H9 (cell line): ENCODE results near the gene DPH2. TPM values are rescaled to one million over a fixed set of nuclear protein-coding genes. Genes with fewer than 3 reads are reported as not detected.

ENCODE experiments used
- DNase-seq: peaks from one replicate; pipeline ENCODE4 v3.0.0-alpha.2; 2017
- H2AFZ ChIP-seq: one replicate; pipeline ENCODE4 v1.6.1; 2013; ENCODE audit warnings: mild to moderate bottlenecking, low read length, control low read depth, moderate library complexity
- H2AK5ac ChIP-seq: 2 replicates; pipeline ENCODE4 v1.6.1; 2013; ENCODE audit warnings: low read length, control low read depth, mixed read lengths; ENCODE audit not compliant: insufficient read length
- H2BK120ac ChIP-seq: one replicate; pipeline ENCODE4 v1.6.1; 2013; ENCODE audit warnings: low read depth, mild to moderate bottlenecking, low read length, control low read depth, inconsistent platforms; ENCODE audit not compliant: poor library complexity, severe bottlenecking
- H2BK12ac ChIP-seq: 2 replicates; pipeline ENCODE4 v1.6.1; 2013; ENCODE audit warnings: low read length, control low read depth, mixed read lengths, low read depth; ENCODE audit not compliant: insufficient read length
- H2BK15ac ChIP-seq: 2 replicates; pipeline ENCODE4 v1.6.1; 2013; ENCODE audit warnings: low read depth, low read length, control low read depth
- H2BK20ac ChIP-seq: one replicate; pipeline ENCODE4 v1.6.1; 2013; ENCODE audit warnings: low read depth, mild to moderate bottlenecking, low read length, control low read depth, inconsistent platforms; ENCODE audit not compliant: poor library complexity, severe bottlenecking
- H2BK5ac ChIP-seq: 2 replicates; pipeline ENCODE4 v1.6.1; 2013; ENCODE audit warnings: low read length, control low read depth, mixed read lengths; ENCODE audit not compliant: insufficient read length
- H3K14ac ChIP-seq: 2 replicates; pipeline ENCODE4 v1.6.1; 2013; ENCODE audit warnings: low read length, control low read depth; ENCODE audit not compliant: insufficient read depth
- H3K18ac ChIP-seq: 2 replicates; pipeline ENCODE4 v1.6.1; 2013; ENCODE audit warnings: low read depth, mild to moderate bottlenecking, mixed read lengths, low read length, control low read depth; ENCODE audit not compliant: insufficient read length
- H3K23ac ChIP-seq: 2 replicates; pipeline ENCODE4 v1.6.1; 2013; ENCODE audit warnings: low read length, control low read depth, mixed read lengths, low read depth; ENCODE audit not compliant: insufficient read length
- H3K23me2 ChIP-seq: 2 replicates; pipeline ENCODE4 v1.6.1; 2013; ENCODE audit warnings: low read depth, mild to moderate bottlenecking, mixed read lengths, low read length, control low read depth; ENCODE audit not compliant: insufficient read length, poor library complexity, severe bottlenecking
- H3K27ac ChIP-seq: 2 replicates; pipeline ENCODE4 v1.5.1; 2013; ENCODE audit warnings: low read length, control low read depth, mixed read lengths, low read depth; ENCODE audit not compliant: insufficient read length
- H3K27me3 ChIP-seq: 2 replicates; pipeline ENCODE4 v1.6.1; 2013; ENCODE audit warnings: low read length, control low read depth, inconsistent platforms; ENCODE audit not compliant: insufficient read depth
- H3K4ac ChIP-seq: 2 replicates; pipeline ENCODE4 v1.6.1; 2013; ENCODE audit warnings: low read depth, mild to moderate bottlenecking, control low read depth, inconsistent platforms, low read length, moderate library complexity
- H3K4me1 ChIP-seq: 2 replicates; pipeline ENCODE4 v1.6.1; 2013; ENCODE audit warnings: low read length, control low read depth, inconsistent platforms; ENCODE audit not compliant: insufficient read depth
- H3K4me2 ChIP-seq: 2 replicates; pipeline ENCODE4 v1.6.1; 2013; ENCODE audit warnings: low read length, control low read depth, mixed read lengths; ENCODE audit not compliant: insufficient read length, insufficient read depth
- H3K56ac ChIP-seq: 2 replicates; pipeline ENCODE4 v1.6.1; 2013; ENCODE audit warnings: low read depth, mild to moderate bottlenecking, mixed read lengths, low read length, control low read depth; ENCODE audit not compliant: insufficient read length
- H3K79me1 ChIP-seq: 2 replicates; pipeline ENCODE4 v1.6.1; 2013; ENCODE audit warnings: low read depth, mild to moderate bottlenecking, moderate library complexity, low read length, control low read depth, inconsistent platforms; ENCODE audit not compliant: insufficient read depth, poor library complexity, severe bottlenecking
- H3K79me2 ChIP-seq: 2 replicates; pipeline ENCODE4 v1.6.1; 2013; ENCODE audit warnings: low read length, control low read depth, inconsistent platforms; ENCODE audit not compliant: insufficient read depth
- H3K9ac ChIP-seq: 2 replicates; pipeline ENCODE4 v1.6.1; 2013; ENCODE audit warnings: low read length, control low read depth, mixed read lengths; ENCODE audit not compliant: insufficient read length; ENCODE audit errors: extremely low read depth
- H3K9me3 ChIP-seq: one replicate; pipeline ENCODE4 v1.6.1; 2013; ENCODE audit warnings: low read depth, low read length, inconsistent platforms; ENCODE audit not compliant: control insufficient read depth
- H3T11ph ChIP-seq: one replicate; pipeline ENCODE4 v1.6.1; 2013; ENCODE audit warnings: mild to moderate bottlenecking, low read length, control low read depth, inconsistent platforms
- H4K20me1 ChIP-seq: one replicate; pipeline ENCODE4 v1.6.1; 2013; ENCODE audit not compliant: control insufficient read depth, insufficient read length, insufficient read depth
- H4K5ac ChIP-seq: 2 replicates; pipeline ENCODE4 v1.6.1; 2013; ENCODE audit warnings: low read depth, mild to moderate bottlenecking, mixed read lengths, low read length, control low read depth; ENCODE audit not compliant: insufficient read length
- H4K8ac ChIP-seq: replicated peaks from 2 replicates; pipeline ENCODE4 v1.6.1; 2013; ENCODE audit warnings: low read length, control low read depth, mixed read lengths, low read depth; ENCODE audit not compliant: insufficient read length
- H4K91ac ChIP-seq: 2 replicates; pipeline ENCODE4 v1.6.1; 2013; ENCODE audit warnings: low read depth, mild to moderate bottlenecking, moderate library complexity, mixed read lengths, low read length, control low read depth; ENCODE audit not compliant: insufficient read length
- H3K27ac Mint-ChIP-seq, 3 experiments: 2 replicates in 2 of 3; 3 replicates in 1 of 3; pipeline ENCODE4 v1.8.0; 2020 to 2021; ENCODE audit warnings: mixed read lengths in 3 of 3, mild to moderate bottlenecking in 1 of 3, moderate library complexity in 1 of 3
- H3K27me3 Mint-ChIP-seq: 2 replicates; pipeline ENCODE4 v1.8.0; 2021; ENCODE audit warnings: low read depth, mild to moderate bottlenecking, moderate library complexity, mixed read lengths
- H3K36me3 Mint-ChIP-seq, 3 experiments: 2 replicates in 2 of 3; 3 replicates in 1 of 3; pipeline ENCODE4 v1.8.0; 2020 to 2021; ENCODE audit warnings: low read depth in 3 of 3, mixed read lengths in 3 of 3; ENCODE audit not compliant: insufficient read depth in 1 of 3
- H3K4me1 Mint-ChIP-seq, 2 experiments: 2 replicates each; pipeline ENCODE4 v1.8.0; 2020; ENCODE audit warnings: mixed read lengths in 2 of 2
- H3K4me3 Mint-ChIP-seq, 2 experiments: 2 replicates in 1 of 2; 3 replicates in 1 of 2; pipeline ENCODE4 v1.8.0; 2020 to 2021; ENCODE audit warnings: mild to moderate bottlenecking in 2 of 2, mixed read lengths in 2 of 2, moderate library complexity in 1 of 2
- H3K9me3 Mint-ChIP-seq, 2 experiments: 2 replicates in 1 of 2; 3 replicates in 1 of 2; pipeline ENCODE4 v1.8.0; 2020; ENCODE audit warnings: mild to moderate bottlenecking in 2 of 2, mixed read lengths in 2 of 2, moderate library complexity in 1 of 2
- WGBS: extraction: QIAGEN DNeasy Blood & Tissue Kit; methylation state at CpG from one replicate; pipeline ENCODE4 v1.1.7; 2013; ENCODE audit warnings: missing lambda C conversion rate, low lambda C conversion rate, mixed read lengths; ENCODE audit not compliant: insufficient read length; ENCODE audit errors: extremely low coverage; 5-methylcytosine and 5-hydroxymethylcytosine counted together
- total RNA-seq: library from RNA; stranded (reverse); gene quantifications from 2 replicates; pipeline ENCODE4 v1.2.1, GENCODE V29; 2021
- TF ChIP-seq, protein P1 (sequence below): fragments of 200-600 bp; sonication (generic); conservative IDR thresholded peaks from 3 replicates; pipeline ENCODE4 v1.8.0; 2021; ENCODE audit warnings: antibody characterized with exemption, mild to moderate bottlenecking

DPH2 gene
- total RNA-seq, 1 experiment from 2014 or later, result 74.4 TPM

DNA sequence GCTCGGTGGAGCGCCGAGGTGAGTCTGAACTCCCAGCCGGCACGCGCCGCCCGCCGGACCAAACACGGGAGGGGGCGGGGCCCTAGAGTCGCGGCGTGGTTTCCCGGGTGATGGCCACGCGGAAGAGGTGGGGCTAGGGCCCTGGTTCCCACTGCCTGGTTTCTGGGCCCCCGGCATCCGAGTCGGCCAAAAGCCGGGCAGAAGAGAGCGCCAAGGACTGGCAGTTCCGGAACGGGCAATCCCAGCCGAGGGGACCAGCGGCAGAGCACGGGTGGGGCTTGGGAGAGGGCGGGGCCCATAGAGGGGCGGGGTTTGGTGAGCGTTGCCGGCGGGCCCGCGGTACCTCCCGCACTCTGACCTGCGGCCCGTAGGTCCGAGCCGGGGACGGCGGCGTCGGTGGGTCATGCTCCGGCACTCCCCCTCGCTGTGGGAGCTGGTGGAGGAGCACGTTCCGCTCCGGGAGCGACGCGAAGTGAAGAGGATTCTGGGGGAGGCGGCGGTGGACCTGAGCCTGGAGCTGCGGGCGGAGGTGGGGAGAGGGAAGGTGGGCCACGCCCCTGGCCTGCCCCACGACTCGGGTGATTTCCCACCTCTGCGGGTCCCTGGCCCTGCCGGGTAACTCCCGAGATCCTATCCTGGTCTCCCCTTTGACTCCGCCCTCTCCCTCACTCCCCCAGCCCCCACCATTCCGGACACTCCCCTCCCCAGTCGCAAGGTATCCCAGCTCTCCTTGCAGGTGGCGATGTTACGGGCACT, 21.8 kb downstream of the DPH2 start, which contains the start of gene CCDC24:
TSS of gene CCDC24 (plus strand) at position 124 of the 756 bp plus-strand sequence. CDS start at position 404, 280 bp downstream.
- Histone ChIP-seq H3T11ph (no peak within 1 kb of the TSS), H4K5ac (no peak within 1 kb of the TSS), H4K91ac (no peak within 1 kb of the TSS), H2BK120ac (no peak within 1 kb of the TSS), H2BK5ac (no peak within 1 kb of the TSS), H3K23ac (no peak within 1 kb of the TSS), H2AFZ (no peak within 1 kb of the TSS), H2BK20ac (no peak within 1 kb of the TSS), H3K27me3 (no peaks in the 10 kb centered on the region), H3K9ac (peak within 1 kb of the TSS; percentile 34), H3K23me2 (peaks cover 10% of the 10 kb centered on the region), H3K18ac (no peak within 1 kb of the TSS), H3K79me1 (no peaks in the 10 kb centered on the region), H3K56ac (no peak within 1 kb of the TSS), H3K14ac (0 out of 2 replicates have a peak within 1 kb of the TSS, but pooled peaks have one; percentile 18), H2BK15ac (no peak within 1 kb of the TSS), H2AK5ac (no peak within 1 kb of the TSS), H3K27ac (no peak within 1 kb of the TSS), H2BK12ac (no peak within 1 kb of the TSS), H3K9me3 (no peaks in the 10 kb centered on the region), H4K8ac (no peak within 1 kb of the TSS), H4K20me1 (no peaks in the 10 kb centered on the region), H3K4me2 (peak within 1 kb of the TSS; percentile 80), H3K4me1 (no peaks in the 10 kb centered on the region), H3K79me2 (no peaks in the 10 kb centered on the region), H3K4ac (no peak within 1 kb of the TSS)
- H3K4me3 Mint-ChIP-seq, result peak within 1 kb of the TSS; percentile 81 to 93
- H3K27me3 Mint-ChIP-seq, result peaks cover 6% of the 10 kb centered on the region
- no peaks in the 10 kb centered on the region for H3K9me3 Mint-ChIP-seq
- H3K36me3 Mint-ChIP-seq, result peaks cover 5 to 9% (median 9%) of the 10 kb centered on the region in 3 experiments; a peak in 5 of 7 replicates
- DNase-seq, result peak; percentile 84
- H3K4me1 Mint-ChIP-seq, result peaks cover 16 to 23% of the 10 kb centered on the region in 2 experiments
- no CpG with 5 or more reads among the region's 66 CpGs for WGBS
- H3K27ac Mint-ChIP-seq, result peak within 1 kb of the TSS in 2 of 3 experiments; percentile 52 to 93; a peak in 3 of 7 replicates
- TF ChIP-seq, protein P1, sequence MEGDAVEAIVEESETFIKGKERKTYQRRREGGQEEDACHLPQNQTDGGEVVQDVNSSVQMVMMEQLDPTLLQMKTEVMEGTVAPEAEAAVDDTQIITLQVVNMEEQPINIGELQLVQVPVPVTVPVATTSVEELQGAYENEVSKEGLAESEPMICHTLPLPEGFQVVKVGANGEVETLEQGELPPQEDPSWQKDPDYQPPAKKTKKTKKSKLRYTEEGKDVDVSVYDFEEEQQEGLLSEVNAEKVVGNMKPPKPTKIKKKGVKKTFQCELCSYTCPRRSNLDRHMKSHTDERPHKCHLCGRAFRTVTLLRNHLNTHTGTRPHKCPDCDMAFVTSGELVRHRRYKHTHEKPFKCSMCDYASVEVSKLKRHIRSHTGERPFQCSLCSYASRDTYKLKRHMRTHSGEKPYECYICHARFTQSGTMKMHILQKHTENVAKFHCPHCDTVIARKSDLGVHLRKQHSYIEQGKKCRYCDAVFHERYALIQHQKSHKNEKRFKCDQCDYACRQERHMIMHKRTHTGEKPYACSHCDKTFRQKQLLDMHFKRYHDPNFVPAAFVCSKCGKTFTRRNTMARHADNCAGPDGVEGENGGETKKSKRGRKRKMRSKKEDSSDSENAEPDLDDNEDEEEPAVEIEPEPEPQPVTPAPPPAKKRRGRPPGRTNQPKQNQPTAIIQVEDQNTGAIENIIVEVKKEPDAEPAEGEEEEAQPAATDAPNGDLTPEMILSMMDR, result peak; percentile 25; the same call in 2 of the 3 replicates
